ENCODE data around the gene ZNF181. TPM values are rescaled to one million over a fixed set of nuclear protein-coding genes. Genes with fewer than 3 reads are reported as not detected.

The ZNF181 gene
- total and polyA plus RNA-seq, 4 donors, result 8.9 to 15.2 (median 10.0) TPM

DNA sequence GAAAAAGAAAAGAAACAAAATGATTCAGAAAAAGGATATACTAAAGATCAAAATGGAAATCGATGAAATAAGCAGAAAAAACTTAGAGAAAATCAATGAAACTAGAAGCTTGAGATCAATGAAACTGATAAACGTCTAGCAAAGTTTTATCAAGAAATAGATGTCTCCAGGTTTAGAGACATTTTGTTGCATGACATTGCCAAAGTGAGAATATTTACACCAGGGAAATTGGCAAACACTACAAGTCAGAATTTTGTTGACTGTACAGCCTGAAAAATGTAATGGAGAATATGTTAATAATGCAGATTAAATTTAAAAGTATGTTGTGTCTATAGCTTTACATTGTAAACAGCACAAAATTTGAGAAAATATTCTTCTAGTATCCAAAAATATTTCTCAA lies 44.3 kb downstream of the ZNF181 start:
- TF ChIP-seq FOXA2 (IDR thresholded peaks at IDR 0.05) (no peak), RAD21 (IDR thresholded peaks at IDR 0.05) (no peak), GABPA (IDR thresholded peaks at IDR 0.05 in 1 of 2, conservative IDR thresholded peaks at IDR 0.05 in 1 of 2) (no peak), FOXA1 (IDR thresholded peaks at IDR 0.05) (no peak), YY1 (IDR thresholded peaks at IDR 0.05) (no peak), NR2F2 (IDR thresholded peaks at IDR 0.05) (no peak), HNF4A (conservative IDR thresholded peaks at IDR 0.05) (no peak), TAF1 (conservative IDR thresholded peaks at IDR 0.05) (no peak), JUND (IDR thresholded peaks at IDR 0.05) (no peak), RXRA (IDR thresholded peaks at IDR 0.05) (no peak), SP1 (IDR thresholded peaks at IDR 0.05) (no peak)
- TF ChIP-seq, protein P1, sequence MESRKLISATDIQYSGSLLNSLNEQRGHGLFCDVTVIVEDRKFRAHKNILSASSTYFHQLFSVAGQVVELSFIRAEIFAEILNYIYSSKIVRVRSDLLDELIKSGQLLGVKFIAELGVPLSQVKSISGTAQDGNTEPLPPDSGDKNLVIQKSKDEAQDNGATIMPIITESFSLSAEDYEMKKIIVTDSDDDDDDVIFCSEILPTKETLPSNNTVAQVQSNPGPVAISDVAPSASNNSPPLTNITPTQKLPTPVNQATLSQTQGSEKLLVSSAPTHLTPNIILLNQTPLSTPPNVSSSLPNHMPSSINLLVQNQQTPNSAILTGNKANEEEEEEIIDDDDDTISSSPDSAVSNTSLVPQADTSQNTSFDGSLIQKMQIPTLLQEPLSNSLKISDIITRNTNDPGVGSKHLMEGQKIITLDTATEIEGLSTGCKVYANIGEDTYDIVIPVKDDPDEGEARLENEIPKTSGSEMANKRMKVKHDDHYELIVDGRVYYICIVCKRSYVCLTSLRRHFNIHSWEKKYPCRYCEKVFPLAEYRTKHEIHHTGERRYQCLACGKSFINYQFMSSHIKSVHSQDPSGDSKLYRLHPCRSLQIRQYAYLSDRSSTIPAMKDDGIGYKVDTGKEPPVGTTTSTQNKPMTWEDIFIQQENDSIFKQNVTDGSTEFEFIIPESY (IDR thresholded peaks at IDR 0.05), result no peak
- TF ChIP-seq, protein P2, sequence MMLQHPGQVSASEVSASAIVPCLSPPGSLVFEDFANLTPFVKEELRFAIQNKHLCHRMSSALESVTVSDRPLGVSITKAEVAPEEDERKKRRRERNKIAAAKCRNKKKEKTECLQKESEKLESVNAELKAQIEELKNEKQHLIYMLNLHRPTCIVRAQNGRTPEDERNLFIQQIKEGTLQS (IDR thresholded peaks at IDR 0.05), result no peak
- TF ChIP-seq, protein P3, sequence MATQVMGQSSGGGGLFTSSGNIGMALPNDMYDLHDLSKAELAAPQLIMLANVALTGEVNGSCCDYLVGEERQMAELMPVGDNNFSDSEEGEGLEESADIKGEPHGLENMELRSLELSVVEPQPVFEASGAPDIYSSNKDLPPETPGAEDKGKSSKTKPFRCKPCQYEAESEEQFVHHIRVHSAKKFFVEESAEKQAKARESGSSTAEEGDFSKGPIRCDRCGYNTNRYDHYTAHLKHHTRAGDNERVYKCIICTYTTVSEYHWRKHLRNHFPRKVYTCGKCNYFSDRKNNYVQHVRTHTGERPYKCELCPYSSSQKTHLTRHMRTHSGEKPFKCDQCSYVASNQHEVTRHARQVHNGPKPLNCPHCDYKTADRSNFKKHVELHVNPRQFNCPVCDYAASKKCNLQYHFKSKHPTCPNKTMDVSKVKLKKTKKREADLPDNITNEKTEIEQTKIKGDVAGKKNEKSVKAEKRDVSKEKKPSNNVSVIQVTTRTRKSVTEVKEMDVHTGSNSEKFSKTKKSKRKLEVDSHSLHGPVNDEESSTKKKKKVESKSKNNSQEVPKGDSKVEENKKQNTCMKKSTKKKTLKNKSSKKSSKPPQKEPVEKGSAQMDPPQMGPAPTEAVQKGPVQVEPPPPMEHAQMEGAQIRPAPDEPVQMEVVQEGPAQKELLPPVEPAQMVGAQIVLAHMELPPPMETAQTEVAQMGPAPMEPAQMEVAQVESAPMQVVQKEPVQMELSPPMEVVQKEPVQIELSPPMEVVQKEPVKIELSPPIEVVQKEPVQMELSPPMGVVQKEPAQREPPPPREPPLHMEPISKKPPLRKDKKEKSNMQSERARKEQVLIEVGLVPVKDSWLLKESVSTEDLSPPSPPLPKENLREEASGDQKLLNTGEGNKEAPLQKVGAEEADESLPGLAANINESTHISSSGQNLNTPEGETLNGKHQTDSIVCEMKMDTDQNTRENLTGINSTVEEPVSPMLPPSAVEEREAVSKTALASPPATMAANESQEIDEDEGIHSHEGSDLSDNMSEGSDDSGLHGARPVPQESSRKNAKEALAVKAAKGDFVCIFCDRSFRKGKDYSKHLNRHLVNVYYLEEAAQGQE (IDR thresholded peaks at IDR 0.05), result no peak
- TF ChIP-seq, protein P4, sequence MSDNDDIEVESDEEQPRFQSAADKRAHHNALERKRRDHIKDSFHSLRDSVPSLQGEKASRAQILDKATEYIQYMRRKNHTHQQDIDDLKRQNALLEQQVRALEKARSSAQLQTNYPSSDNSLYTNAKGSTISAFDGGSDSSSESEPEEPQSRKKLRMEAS (IDR thresholded peaks at IDR 0.05), result no peak
- Histone ChIP-seq H3K36me3 (ENCODE audit: control insufficient read depth in 4 of 4, insufficient read depth in 3 of 4, low read depth in 1 of 4, low read length in 3 of 4) (no peaks in the 10 kb centered on the region), H3K4me3 (ENCODE audit: low read depth in 1 of 3, low read length in 3 of 3) (no peak overlapping the region), H3K9me3 (ENCODE audit: control insufficient read depth in 4 of 4, low read length in 3 of 4) (peaks cover 3 to 9% (median 7%) of the 10 kb centered on the region in 4 donors), H3K27ac (ENCODE audit: low read depth in 1 of 2, low read length in 2 of 2) (no peak overlapping the region), H3K4me1 (ENCODE audit: control insufficient read depth in 4 of 4, insufficient read depth in 4 of 4, low read length in 3 of 4) (peaks cover 0 to under 1% (median 0%) of the 10 kb centered on the region in 4 donors), H3K27me3 (ENCODE audit: control insufficient read depth in 4 of 4, insufficient read depth in 4 of 4, low read length in 3 of 4) (no peaks in the 10 kb centered on the region), H3K9ac (ENCODE audit: low read depth in 1 of 2, low read length in 2 of 2) (no peak overlapping the region)
- 56% methylated on average over 2 of the region's 2 CpGs for WGBS
- no peak for DNase-seq (ENCODE audit: low spot score)

DNA sequence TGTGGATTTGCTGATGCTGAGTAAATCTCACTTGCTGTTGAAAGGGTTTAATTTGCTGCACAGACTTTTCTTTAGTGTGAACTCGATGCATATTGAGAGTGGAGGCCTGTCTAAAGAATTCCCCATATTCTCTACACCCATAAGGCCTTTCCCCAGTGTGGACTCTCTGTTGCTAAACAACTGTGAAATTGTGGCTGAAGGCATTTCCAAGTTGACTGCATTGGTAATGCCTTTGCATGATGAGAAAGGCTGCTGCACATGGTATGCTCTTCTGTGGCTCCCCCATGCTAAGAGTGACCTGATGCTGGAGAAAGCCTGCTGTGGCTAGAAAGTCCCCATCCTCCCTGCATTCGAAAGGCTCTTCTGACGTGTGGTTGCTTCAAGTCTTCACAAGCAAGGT lies 45.6 kb downstream of the ZNF181 start:
- Histone ChIP-seq H3K4me1 (ENCODE audit: control insufficient read depth in 4 of 4, insufficient read depth in 4 of 4, low read length in 3 of 4) (no peaks in the 10 kb centered on the region), H3K27me3 (ENCODE audit: control insufficient read depth in 4 of 4, insufficient read depth in 4 of 4, low read length in 3 of 4) (no peaks in the 10 kb centered on the region), H3K9ac (ENCODE audit: low read depth in 1 of 2, low read length in 2 of 2) (no peak overlapping the region), H3K4me3 (ENCODE audit: low read depth in 1 of 3, low read length in 3 of 3) (peak overlapping the region in 1 of 3 donors; percentile 47), H3K27ac (ENCODE audit: low read depth in 1 of 2, low read length in 2 of 2) (no peak overlapping the region), H3K36me3 (ENCODE audit: control insufficient read depth in 4 of 4, insufficient read depth in 3 of 4, low read depth in 1 of 4, low read length in 3 of 4) (no peaks in the 10 kb centered on the region), H3K9me3 (ENCODE audit: control insufficient read depth in 4 of 4, low read length in 3 of 4) (peaks cover 5 to 11% (median 5%) of the 10 kb centered on the region in 4 donors)
- DNase-seq (ENCODE audit: low spot score), result no peak
- 52% methylated on average over 3 of the region's 3 CpGs for WGBS
- TF ChIP-seq YY1 (IDR thresholded peaks at IDR 0.05) (no peak), TAF1 (conservative IDR thresholded peaks at IDR 0.05) (no peak), RXRA (IDR thresholded peaks at IDR 0.05) (no peak), NR2F2 (IDR thresholded peaks at IDR 0.05) (no peak), HNF4A (conservative IDR thresholded peaks at IDR 0.05) (no peak), EGR1 (IDR thresholded peaks at IDR 0.05; ENCODE audit: low read depth in 2 of 2) (no peak), FOXA2 (IDR thresholded peaks at IDR 0.05) (no peak), JUND (IDR thresholded peaks at IDR 0.05) (no peak), RAD21 (IDR thresholded peaks at IDR 0.05) (no peak), SP1 (IDR thresholded peaks at IDR 0.05) (no peak), HNF4G (IDR thresholded peaks at IDR 0.05) (no peak), FOXA1 (IDR thresholded peaks at IDR 0.05) (no peak)
- TF ChIP-seq, protein P2 (IDR thresholded peaks at IDR 0.05), result no peak
- TF ChIP-seq, protein P1 (IDR thresholded peaks at IDR 0.05), result no peak
- TF ChIP-seq, protein P4 (IDR thresholded peaks at IDR 0.05), result no peak
- TF ChIP-seq, protein P3 (IDR thresholded peaks at IDR 0.05), result no peak

All from liver (tissue), 9 donors.